WERI-Rb-1 (cell line): ENCODE data around the gene UBE2J2.
A peak's percentile ranks its signal among the peaks of the same experiment; 100 is the strongest.

Experiments used
- DNase-seq: peaks from one replicate; pipeline ENCODE4 v3.0.0-alpha.2; 2020
- H3K27ac ChIP-seq: fragments of 250-450 bp; sonication (Bioruptor Pico); 2 replicates; pipeline ENCODE4 v1.5.1; 2020; ENCODE audit warnings: mild to moderate bottlenecking, moderate library complexity
- H3K27me3 ChIP-seq: fragments of 250-450 bp; sonication (Bioruptor Pico); 2 replicates; pipeline ENCODE4 v1.5.1; 2021; ENCODE audit warnings: mild to moderate bottlenecking, low read depth, moderate library complexity; ENCODE audit not compliant: insufficient read depth, severe bottlenecking
- H3K36me3 ChIP-seq: fragments of 250-450 bp; sonication (Bioruptor Pico); 2 replicates; pipeline ENCODE4 v1.5.1; 2020; ENCODE audit warnings: mild to moderate bottlenecking, moderate library complexity
- H3K4me3 ChIP-seq: 2 replicates; pipeline ENCODE4 v1.5.1; 2011; ENCODE audit warnings: low read depth, mild to moderate bottlenecking, control low read depth, low read length
- H3K9me3 ChIP-seq: fragments of 250-450 bp; sonication (Bioruptor Pico); 2 replicates; pipeline ENCODE4 v1.5.1; 2021; ENCODE audit warnings: mild to moderate bottlenecking, moderate library complexity; ENCODE audit not compliant: severe bottlenecking
- TF ChIP-seq, protein P1 (sequence below): IDR thresholded peaks from 2 replicates; pipeline ENCODE4 v1.5.1; 2011; ENCODE audit warnings: low read depth, mild to moderate bottlenecking, control low read depth, inconsistent platforms, low read length

UBE2J2 gene

GRCh38 chr1:1246577-1247340, 26.9 kb downstream of the UBE2J2 start, which contains the start of gene C1QTNF12:
C1QTNF12 (minus strand) TSS chr1:1246722; CDS start chr1:1246690, 32 bp downstream.
- peaks cover 1% of the 10 kb centered on the region; the same call in 1 of the 2 replicates for H3K36me3 ChIP-seq
- no peak within 1 kb of the TSS for H3K27ac ChIP-seq
- no peaks in the 10 kb centered on the region for H3K27me3 ChIP-seq
- TF ChIP-seq, protein P1, sequence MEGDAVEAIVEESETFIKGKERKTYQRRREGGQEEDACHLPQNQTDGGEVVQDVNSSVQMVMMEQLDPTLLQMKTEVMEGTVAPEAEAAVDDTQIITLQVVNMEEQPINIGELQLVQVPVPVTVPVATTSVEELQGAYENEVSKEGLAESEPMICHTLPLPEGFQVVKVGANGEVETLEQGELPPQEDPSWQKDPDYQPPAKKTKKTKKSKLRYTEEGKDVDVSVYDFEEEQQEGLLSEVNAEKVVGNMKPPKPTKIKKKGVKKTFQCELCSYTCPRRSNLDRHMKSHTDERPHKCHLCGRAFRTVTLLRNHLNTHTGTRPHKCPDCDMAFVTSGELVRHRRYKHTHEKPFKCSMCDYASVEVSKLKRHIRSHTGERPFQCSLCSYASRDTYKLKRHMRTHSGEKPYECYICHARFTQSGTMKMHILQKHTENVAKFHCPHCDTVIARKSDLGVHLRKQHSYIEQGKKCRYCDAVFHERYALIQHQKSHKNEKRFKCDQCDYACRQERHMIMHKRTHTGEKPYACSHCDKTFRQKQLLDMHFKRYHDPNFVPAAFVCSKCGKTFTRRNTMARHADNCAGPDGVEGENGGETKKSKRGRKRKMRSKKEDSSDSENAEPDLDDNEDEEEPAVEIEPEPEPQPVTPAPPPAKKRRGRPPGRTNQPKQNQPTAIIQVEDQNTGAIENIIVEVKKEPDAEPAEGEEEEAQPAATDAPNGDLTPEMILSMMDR, result 0 out of 2 replicates have a peak, but pooled peaks have one; percentile 20
- DNase-seq, result no peak
- no peak within 1 kb of the TSS for H3K4me3 ChIP-seq
- H3K9me3 ChIP-seq, result no peaks in the 10 kb centered on the region

GRCh38 chr1:1245817-1246576, 27.7 kb downstream of the UBE2J2 start:
- no peak overlapping the region for H3K4me3 ChIP-seq
- DNase-seq, result no peak
- TF ChIP-seq, protein P1, result no peak

DNA sequence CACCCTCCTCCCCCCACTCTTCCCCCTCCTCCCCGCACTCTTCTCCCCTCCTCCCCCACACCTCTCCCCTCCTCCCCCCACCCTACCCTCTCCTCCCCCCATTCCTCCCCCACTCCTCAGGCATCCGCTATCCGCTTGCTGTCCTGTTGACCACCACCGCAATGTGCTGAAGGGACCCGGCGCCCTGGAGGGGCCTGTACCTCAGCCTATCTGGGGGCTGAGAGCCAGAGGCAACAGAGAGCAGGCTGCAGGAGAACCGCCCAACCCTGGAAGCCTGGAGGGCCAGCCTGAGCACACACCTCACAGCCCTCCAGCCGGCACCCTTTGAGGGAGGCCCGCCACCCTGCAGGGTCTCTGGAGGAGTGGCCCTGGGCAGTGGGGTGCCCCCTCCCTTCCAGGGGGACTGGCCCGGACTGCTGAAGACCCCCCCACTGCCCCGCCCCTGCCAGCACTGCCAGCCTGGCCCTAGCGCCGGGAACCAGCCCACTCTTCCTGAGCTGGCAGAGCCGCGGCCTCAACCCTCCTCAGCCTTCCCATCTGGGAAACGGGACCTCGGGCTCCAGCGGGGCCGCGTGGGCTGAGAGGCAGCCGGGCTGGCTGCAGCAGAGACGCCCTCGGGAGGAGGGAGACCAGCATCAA, 28.4 kb downstream of the UBE2J2 start:
- TF ChIP-seq, protein P1, result no peak
- no peak for DNase-seq
- H3K4me3 ChIP-seq, result no peak overlapping the region
- H3K27ac ChIP-seq, result no peak overlapping the region
- H3K27me3 ChIP-seq, result no peaks in the 10 kb centered on the region
- no peaks in the 10 kb centered on the region for H3K36me3 ChIP-seq
- no peaks in the 10 kb centered on the region for H3K9me3 ChIP-seq

More at GRCh38 chr1:1245817-1246576, 27.7 kb downstream of the UBE2J2 start:
- Histone ChIP-seq H3K36me3 (no peaks in the 10 kb centered on the region), H3K27ac (no peak overlapping the region), H3K27me3 (no peaks in the 10 kb centered on the region), H3K9me3 (no peaks in the 10 kb centered on the region)

DNA sequence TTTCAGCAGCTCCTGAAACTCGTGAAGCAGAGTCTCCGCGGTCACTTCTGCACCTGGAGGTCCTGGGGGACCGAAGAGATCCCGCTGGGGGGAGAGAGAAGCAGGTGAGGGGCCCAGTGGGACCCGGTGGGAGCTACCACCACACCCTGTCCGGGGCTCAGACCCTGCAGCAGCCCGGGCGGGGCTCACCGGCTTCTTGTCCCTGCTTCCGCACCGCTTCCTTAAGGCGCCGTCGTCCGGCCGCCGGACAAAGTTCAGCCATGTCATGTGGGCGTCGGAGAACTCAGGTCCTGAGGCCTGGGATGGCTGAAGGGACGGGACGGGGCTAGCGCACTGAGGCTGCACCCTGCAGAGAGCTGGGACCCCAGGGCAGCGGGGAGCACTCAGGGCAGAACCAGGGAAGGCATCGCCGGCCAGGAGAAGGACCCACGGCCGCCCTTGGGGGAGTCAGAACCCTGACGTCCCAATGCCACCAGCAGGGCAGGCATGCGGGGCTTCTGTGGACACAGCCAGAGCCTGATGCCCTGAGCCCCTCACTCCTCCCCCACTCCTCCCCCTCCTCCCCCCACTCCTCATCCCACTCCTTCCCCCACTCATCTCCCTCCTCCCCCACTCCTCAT, 29.4 kb downstream of the UBE2J2 start:
- no peaks in the 10 kb centered on the region for H3K36me3 ChIP-seq
- H3K27ac ChIP-seq, result no peak overlapping the region
- H3K9me3 ChIP-seq, result no peaks in the 10 kb centered on the region
- no peak for DNase-seq
- H3K4me3 ChIP-seq, result no peak overlapping the region
- TF ChIP-seq, protein P1, result no peak
- H3K27me3 ChIP-seq, result no peaks in the 10 kb centered on the region

- Histone ChIP-seq H3K36me3 (no peaks in the 10 kb centered on the region), H3K4me3 (no peak overlapping the region), H3K9me3 (no peaks in the 10 kb centered on the region), H3K27ac (no peak overlapping the region), H3K27me3 (no peaks in the 10 kb centered on the region)
- TF ChIP-seq, protein P1, result no peak
- no peak for DNase-seq
Observed at GRCh38 chr1:1243807-1244191, 29.9 kb downstream of the UBE2J2 start.
